Measurements from ENCODE around the gene PARVG.

- TF ChIP-seq CTCF (optimal IDR thresholded peaks at IDR 0.05 in 1 of 3, IDR thresholded peaks at IDR 0.05 in 1 of 3, conservative IDR thresholded peaks at IDR 0.05 in 1 of 3; ENCODE audit: extremely low read depth in 1 of 3, insufficient read depth in 2 of 3, low read length in 3 of 3) (no peak), EZH2 (IDR thresholded peaks at IDR 0.05; ENCODE audit: low read length) (no peak)
These were observed 10.3 kb downstream of the PARVG start for GRCh38 chr22:44191036-44191454.

All from keratinocyte (primary cell).